ENCODE data around the gene PTPRC.

PTPRC gene

DNA sequence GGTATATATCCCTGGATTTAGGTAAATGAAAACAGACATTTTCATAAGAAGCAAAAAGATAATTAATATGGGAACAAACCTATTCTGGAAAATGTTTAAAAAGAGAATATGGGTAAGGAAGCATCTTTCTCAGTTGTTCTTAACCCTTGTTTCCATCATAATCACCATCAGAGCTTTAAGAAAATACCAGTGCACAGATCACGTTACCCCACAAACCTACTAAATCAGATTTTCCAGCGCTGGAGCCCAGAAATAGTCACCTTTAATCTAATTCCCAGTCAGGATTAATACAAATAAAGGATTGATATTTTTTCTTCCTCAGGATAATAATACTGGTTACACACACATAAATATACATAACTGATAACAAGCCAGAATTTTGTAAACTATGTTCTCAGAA, 44.6 kb downstream of the PTPRC start:
- no peak for TF ChIP-seq TAF1 (IDR thresholded peaks at IDR 0.05; ENCODE audit: borderline replicate concordance, insufficient read depth, low read length)
- no peak for TF ChIP-seq SIN3A (IDR thresholded peaks at IDR 0.05; ENCODE audit: borderline replicate concordance, insufficient read depth, low read length)
- TF ChIP-seq, protein P1, sequence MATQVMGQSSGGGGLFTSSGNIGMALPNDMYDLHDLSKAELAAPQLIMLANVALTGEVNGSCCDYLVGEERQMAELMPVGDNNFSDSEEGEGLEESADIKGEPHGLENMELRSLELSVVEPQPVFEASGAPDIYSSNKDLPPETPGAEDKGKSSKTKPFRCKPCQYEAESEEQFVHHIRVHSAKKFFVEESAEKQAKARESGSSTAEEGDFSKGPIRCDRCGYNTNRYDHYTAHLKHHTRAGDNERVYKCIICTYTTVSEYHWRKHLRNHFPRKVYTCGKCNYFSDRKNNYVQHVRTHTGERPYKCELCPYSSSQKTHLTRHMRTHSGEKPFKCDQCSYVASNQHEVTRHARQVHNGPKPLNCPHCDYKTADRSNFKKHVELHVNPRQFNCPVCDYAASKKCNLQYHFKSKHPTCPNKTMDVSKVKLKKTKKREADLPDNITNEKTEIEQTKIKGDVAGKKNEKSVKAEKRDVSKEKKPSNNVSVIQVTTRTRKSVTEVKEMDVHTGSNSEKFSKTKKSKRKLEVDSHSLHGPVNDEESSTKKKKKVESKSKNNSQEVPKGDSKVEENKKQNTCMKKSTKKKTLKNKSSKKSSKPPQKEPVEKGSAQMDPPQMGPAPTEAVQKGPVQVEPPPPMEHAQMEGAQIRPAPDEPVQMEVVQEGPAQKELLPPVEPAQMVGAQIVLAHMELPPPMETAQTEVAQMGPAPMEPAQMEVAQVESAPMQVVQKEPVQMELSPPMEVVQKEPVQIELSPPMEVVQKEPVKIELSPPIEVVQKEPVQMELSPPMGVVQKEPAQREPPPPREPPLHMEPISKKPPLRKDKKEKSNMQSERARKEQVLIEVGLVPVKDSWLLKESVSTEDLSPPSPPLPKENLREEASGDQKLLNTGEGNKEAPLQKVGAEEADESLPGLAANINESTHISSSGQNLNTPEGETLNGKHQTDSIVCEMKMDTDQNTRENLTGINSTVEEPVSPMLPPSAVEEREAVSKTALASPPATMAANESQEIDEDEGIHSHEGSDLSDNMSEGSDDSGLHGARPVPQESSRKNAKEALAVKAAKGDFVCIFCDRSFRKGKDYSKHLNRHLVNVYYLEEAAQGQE (IDR thresholded peaks at IDR 0.05; ENCODE audit: insufficient read depth in 1 of 2, low read depth in 2 of 2, low read length in 2 of 2), result no peak
- no peak for TF ChIP-seq POLR2AphosphoS5 (IDR thresholded peaks at IDR 0.05; ENCODE audit: low read depth, low read length)
- no peak for TF ChIP-seq FOXP2 (optimal IDR thresholded peaks at IDR 0.05; ENCODE audit: borderline replicate concordance, extremely low read depth, extremely low read length, insufficient read depth)

GRCh38 chr1:198686069-198686728, 47.4 kb downstream of the PTPRC start:
- TF ChIP-seq POLR2AphosphoS5 (IDR thresholded peaks at IDR 0.05; ENCODE audit: low read depth, low read length) (no peak), SIN3A (IDR thresholded peaks at IDR 0.05; ENCODE audit: borderline replicate concordance, insufficient read depth, low read length) (no peak), TAF1 (IDR thresholded peaks at IDR 0.05; ENCODE audit: borderline replicate concordance, insufficient read depth, low read length) (no peak), FOXP2 (optimal IDR thresholded peaks at IDR 0.05; ENCODE audit: borderline replicate concordance, extremely low read depth, extremely low read length, insufficient read depth) (no peak)
- TF ChIP-seq, protein P1 (IDR thresholded peaks at IDR 0.05; ENCODE audit: insufficient read depth in 1 of 2, low read depth in 2 of 2, low read length in 2 of 2), result no peak

- TF ChIP-seq, protein P1 (IDR thresholded peaks at IDR 0.05; ENCODE audit: insufficient read depth in 1 of 2, low read depth in 2 of 2, low read length in 2 of 2), result no peak
- TF ChIP-seq FOXP2 (optimal IDR thresholded peaks at IDR 0.05; ENCODE audit: borderline replicate concordance, extremely low read depth, extremely low read length, insufficient read depth) (no peak), POLR2AphosphoS5 (IDR thresholded peaks at IDR 0.05; ENCODE audit: low read depth, low read length) (no peak), TAF1 (IDR thresholded peaks at IDR 0.05; ENCODE audit: borderline replicate concordance, insufficient read depth, low read length) (no peak), SIN3A (IDR thresholded peaks at IDR 0.05; ENCODE audit: borderline replicate concordance, insufficient read depth, low read length) (no peak)
Observed at GRCh38 chr1:198687429-198687828, 48.6 kb downstream of the PTPRC start.

- TF ChIP-seq TAF1 (IDR thresholded peaks at IDR 0.05; ENCODE audit: borderline replicate concordance, insufficient read depth, low read length), result no peak
- no peak for TF ChIP-seq FOXP2 (optimal IDR thresholded peaks at IDR 0.05; ENCODE audit: borderline replicate concordance, extremely low read depth, extremely low read length, insufficient read depth)
- TF ChIP-seq, protein P1 (IDR thresholded peaks at IDR 0.05; ENCODE audit: insufficient read depth in 1 of 2, low read depth in 2 of 2, low read length in 2 of 2), result no peak
- no peak for TF ChIP-seq SIN3A (IDR thresholded peaks at IDR 0.05; ENCODE audit: borderline replicate concordance, insufficient read depth, low read length)
- no peak for TF ChIP-seq POLR2AphosphoS5 (IDR thresholded peaks at IDR 0.05; ENCODE audit: low read depth, low read length)
Observed at GRCh38 chr1:198691063-198691462, 52.2 kb downstream of the PTPRC start.

All from PFSK-1 (cell line).